MM.1S (cell line): ENCODE results near the gene BRWD1.

Source experiments
- DNase-seq: peaks from one replicate; pipeline ENCODE4 v3.0.0-alpha.2; 2015
- H2AFZ ChIP-seq: fragments of 300-600 bp; sonication (generic); 2 replicates; pipeline ENCODE4 v1.6.0; 2016; ENCODE audit warnings: antibody characterized with exemption, low read length
- H3F3A ChIP-seq: fragments of 300-600 bp; sonication (generic); 2 replicates; pipeline ENCODE4 v1.6.1; 2016; ENCODE audit warnings: mild to moderate bottlenecking, antibody characterized with exemption, low read length, moderate library complexity, mixed read lengths; ENCODE audit not compliant: insufficient read depth
- H3K27ac ChIP-seq: fragments of 300-600 bp; sonication (generic); 2 replicates; pipeline ENCODE4 v1.5.1; 2016; ENCODE audit warnings: mild to moderate bottlenecking, low read length
- H3K27me3 ChIP-seq: fragments of 300-600 bp; sonication (generic); replicated peaks from 2 replicates; pipeline ENCODE4 v1.6.0; 2016; ENCODE audit warnings: low read length; ENCODE audit not compliant: insufficient read depth
- H3K36me3 ChIP-seq: fragments of 300-600 bp; sonication (generic); replicated peaks from 2 replicates; pipeline ENCODE4 v1.6.1; 2016; ENCODE audit warnings: mild to moderate bottlenecking, low read length, mixed read lengths; ENCODE audit not compliant: insufficient read depth
- H3K4me1 ChIP-seq: fragments of 300-600 bp; sonication (generic); 2 replicates; pipeline ENCODE4 v1.6.1; 2016; ENCODE audit warnings: low read length, mixed read lengths
- H3K4me2 ChIP-seq: fragments of 300-600 bp; sonication (generic); 2 replicates; pipeline ENCODE4 v1.6.0; 2016; ENCODE audit warnings: low read depth, low read length
- H3K4me3 ChIP-seq: fragments of 300-600 bp; sonication (generic); 2 replicates; pipeline ENCODE4 v1.5.1; 2016; ENCODE audit warnings: low read length, mixed read lengths
- H3K79me2 ChIP-seq: fragments of 300-600 bp; sonication (generic); 2 replicates; pipeline ENCODE4 v1.6.1; 2016; ENCODE audit warnings: mixed run types, low read length, mixed read lengths
- H3K9ac ChIP-seq: fragments of 300-600 bp; sonication (generic); 2 replicates; pipeline ENCODE4 v1.6.1; 2016; ENCODE audit warnings: low read length, mixed read lengths
- H3K9me2 ChIP-seq: fragments of 300-600 bp; sonication (generic); replicated peaks from 2 replicates; pipeline ENCODE4 v1.6.1; 2016; ENCODE audit warnings: mild to moderate bottlenecking, low read length, mixed read lengths; ENCODE audit not compliant: insufficient read depth
- H3K9me3 ChIP-seq: fragments of 300-600 bp; sonication (generic); replicated peaks from 2 replicates; pipeline ENCODE4 v1.6.1; 2016; ENCODE audit warnings: mild to moderate bottlenecking, low read length, mixed read lengths; ENCODE audit not compliant: insufficient read depth
- H4K20me1 ChIP-seq: fragments of 300-600 bp; sonication (generic); 2 replicates; pipeline ENCODE4 v1.6.1; 2016; ENCODE audit warnings: mild to moderate bottlenecking, low read length, moderate library complexity, mixed read lengths; ENCODE audit not compliant: insufficient read depth
- CTCF ChIP-seq: fragments of 300-600 bp; sonication (generic); IDR thresholded peaks from 2 replicates; pipeline ENCODE4 v1.5.1; 2016; ENCODE audit warnings: antibody characterized with exemption, low read length, mixed read lengths
- EZH2 ChIP-seq: fragments of 300-600 bp; sonication (generic); optimal IDR thresholded peaks from 2 replicates; pipeline ENCODE3; 2017; ENCODE audit warnings: low read depth, mild to moderate bottlenecking, antibody characterized with exemption, low read length, mixed read lengths
- EZH2phosphoT487 ChIP-seq: fragments of 300-600 bp; sonication (generic); IDR thresholded peaks from 2 replicates; pipeline ENCODE4 v1.6.1; 2018; ENCODE audit warnings: antibody characterized with exemption, low read length

The BRWD1 gene

GRCh38 chr21:39142972-39143371, 170.5 kb downstream of the BRWD1 start:
- H3K79me2 ChIP-seq, result no peaks in the 10 kb centered on the region
- no peak overlapping the region for H3K4me2 ChIP-seq
- H3K27me3 ChIP-seq, result no peaks in the 10 kb centered on the region
- H2AFZ ChIP-seq, result no peak overlapping the region
- no peak for TF ChIP-seq EZH2
- no peak for TF ChIP-seq CTCF
- TF ChIP-seq EZH2phosphoT487, result no peak
- H3K27ac ChIP-seq, result no peak overlapping the region
- no peaks in the 10 kb centered on the region for H3K4me1 ChIP-seq
- H3K9me2 ChIP-seq, result no peaks in the 10 kb centered on the region
- H3F3A ChIP-seq, result no peaks in the 10 kb centered on the region
- no peak overlapping the region for H3K9ac ChIP-seq
- no peak overlapping the region for H3K4me3 ChIP-seq
- H3K9me3 ChIP-seq, result no peaks in the 10 kb centered on the region
- no peaks in the 10 kb centered on the region for H3K36me3 ChIP-seq
- DNase-seq, result no peak
- no peaks in the 10 kb centered on the region for H4K20me1 ChIP-seq

GRCh38 chr21:39141502-39141901, 171.9 kb downstream of the BRWD1 start:
- Histone ChIP-seq H4K20me1 (no peaks in the 10 kb centered on the region), H3F3A (no peaks in the 10 kb centered on the region), H3K9ac (no peak overlapping the region), H3K9me2 (no peaks in the 10 kb centered on the region), H3K27ac (no peak overlapping the region), H3K27me3 (no peaks in the 10 kb centered on the region), H3K4me2 (no peak overlapping the region), H3K4me1 (no peaks in the 10 kb centered on the region), H3K79me2 (no peaks in the 10 kb centered on the region), H3K4me3 (no peak overlapping the region), H3K9me3 (no peaks in the 10 kb centered on the region), H2AFZ (no peak overlapping the region), H3K36me3 (no peaks in the 10 kb centered on the region)
- no peak for DNase-seq
- no peak for TF ChIP-seq CTCF

GRCh38 chr21:39137248-39138178, 175.9 kb downstream of the BRWD1 start:
- H4K20me1 ChIP-seq, result no peaks in the 10 kb centered on the region
- H3K9me2 ChIP-seq, result no peaks in the 10 kb centered on the region
- H3K9me3 ChIP-seq, result no peaks in the 10 kb centered on the region
- H3K4me2 ChIP-seq, result no peak overlapping the region
- H2AFZ ChIP-seq, result no peak overlapping the region
- no peaks in the 10 kb centered on the region for H3K36me3 ChIP-seq
- no peaks in the 10 kb centered on the region for H3K4me1 ChIP-seq
- H3K27me3 ChIP-seq, result no peaks in the 10 kb centered on the region
- H3K4me3 ChIP-seq, result no peak overlapping the region
- H3K27ac ChIP-seq, result no peak overlapping the region
- no peak for DNase-seq
- no peaks in the 10 kb centered on the region for H3F3A ChIP-seq
- H3K79me2 ChIP-seq, result no peaks in the 10 kb centered on the region
- no peak for TF ChIP-seq CTCF
- H3K9ac ChIP-seq, result no peak overlapping the region
